VCaP (cell line): ENCODE data around the gene CACNA2D3.

Experiments used
- H3K27ac ChIP-seq: fragments of 450-650 bp; 2 replicates; pipeline ENCODE4 v1.5.1; 2017
- TF ChIP-seq, protein P1 (sequence below): fragments of 450-650 bp; conservative IDR thresholded peaks from 2 replicates; pipeline ENCODE4 v1.5.1; 2017; ENCODE audit warnings: mild to moderate bottlenecking, moderate library complexity

CACNA2D3 gene

GRCh38 chr3:54232618-54233017 is 110.3 kb downstream of the CACNA2D3 start:
- no peak overlapping the region for H3K27ac ChIP-seq
- TF ChIP-seq, protein P1, sequence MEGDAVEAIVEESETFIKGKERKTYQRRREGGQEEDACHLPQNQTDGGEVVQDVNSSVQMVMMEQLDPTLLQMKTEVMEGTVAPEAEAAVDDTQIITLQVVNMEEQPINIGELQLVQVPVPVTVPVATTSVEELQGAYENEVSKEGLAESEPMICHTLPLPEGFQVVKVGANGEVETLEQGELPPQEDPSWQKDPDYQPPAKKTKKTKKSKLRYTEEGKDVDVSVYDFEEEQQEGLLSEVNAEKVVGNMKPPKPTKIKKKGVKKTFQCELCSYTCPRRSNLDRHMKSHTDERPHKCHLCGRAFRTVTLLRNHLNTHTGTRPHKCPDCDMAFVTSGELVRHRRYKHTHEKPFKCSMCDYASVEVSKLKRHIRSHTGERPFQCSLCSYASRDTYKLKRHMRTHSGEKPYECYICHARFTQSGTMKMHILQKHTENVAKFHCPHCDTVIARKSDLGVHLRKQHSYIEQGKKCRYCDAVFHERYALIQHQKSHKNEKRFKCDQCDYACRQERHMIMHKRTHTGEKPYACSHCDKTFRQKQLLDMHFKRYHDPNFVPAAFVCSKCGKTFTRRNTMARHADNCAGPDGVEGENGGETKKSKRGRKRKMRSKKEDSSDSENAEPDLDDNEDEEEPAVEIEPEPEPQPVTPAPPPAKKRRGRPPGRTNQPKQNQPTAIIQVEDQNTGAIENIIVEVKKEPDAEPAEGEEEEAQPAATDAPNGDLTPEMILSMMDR = no peak

DNA sequence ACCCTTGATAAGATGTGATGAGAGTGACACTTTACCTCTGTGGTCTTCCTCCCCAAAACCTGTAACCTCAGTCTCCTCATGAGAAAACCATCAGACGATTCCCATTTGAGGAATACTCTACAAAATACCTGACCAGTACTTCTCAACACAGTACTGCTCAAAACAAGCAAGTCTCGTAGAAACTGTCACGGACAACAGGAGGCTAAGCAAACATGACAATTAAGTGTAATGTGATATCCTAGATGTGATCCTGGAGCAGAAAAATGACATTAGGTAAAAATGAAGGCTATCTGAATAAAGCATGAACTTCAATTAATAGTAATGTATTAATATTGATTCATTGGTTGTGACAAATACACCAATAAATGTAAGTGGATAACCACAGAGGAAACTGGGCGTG is 113.6 kb downstream of the CACNA2D3 start:
- TF ChIP-seq, protein P1 = no peak
- peak overlapping the region; percentile 16; the same call in 1 of the 2 replicates for H3K27ac ChIP-seq

GRCh38 chr3:54237109-54237508 is 114.8 kb downstream of the CACNA2D3 start:
- no peak overlapping the region for H3K27ac ChIP-seq
- TF ChIP-seq, protein P1 = no peak

- TF ChIP-seq, protein P1 = no peak
- no peak overlapping the region for H3K27ac ChIP-seq
Observed at GRCh38 chr3:54237788-54238502, 115.6 kb downstream of the CACNA2D3 start.

- no peak overlapping the region for H3K27ac ChIP-seq
- TF ChIP-seq, protein P1 = no peak
Observed at GRCh38 chr3:54240309-54240708, 118.0 kb downstream of the CACNA2D3 start.

GRCh38 chr3:54243056-54243931 is 120.9 kb downstream of the CACNA2D3 start:
- TF ChIP-seq, protein P1 = no peak; the same call in 1 of the 2 replicates
- H3K27ac ChIP-seq = peak overlapping the region; percentile 55; the same call in 1 of the 2 replicates

DNA sequence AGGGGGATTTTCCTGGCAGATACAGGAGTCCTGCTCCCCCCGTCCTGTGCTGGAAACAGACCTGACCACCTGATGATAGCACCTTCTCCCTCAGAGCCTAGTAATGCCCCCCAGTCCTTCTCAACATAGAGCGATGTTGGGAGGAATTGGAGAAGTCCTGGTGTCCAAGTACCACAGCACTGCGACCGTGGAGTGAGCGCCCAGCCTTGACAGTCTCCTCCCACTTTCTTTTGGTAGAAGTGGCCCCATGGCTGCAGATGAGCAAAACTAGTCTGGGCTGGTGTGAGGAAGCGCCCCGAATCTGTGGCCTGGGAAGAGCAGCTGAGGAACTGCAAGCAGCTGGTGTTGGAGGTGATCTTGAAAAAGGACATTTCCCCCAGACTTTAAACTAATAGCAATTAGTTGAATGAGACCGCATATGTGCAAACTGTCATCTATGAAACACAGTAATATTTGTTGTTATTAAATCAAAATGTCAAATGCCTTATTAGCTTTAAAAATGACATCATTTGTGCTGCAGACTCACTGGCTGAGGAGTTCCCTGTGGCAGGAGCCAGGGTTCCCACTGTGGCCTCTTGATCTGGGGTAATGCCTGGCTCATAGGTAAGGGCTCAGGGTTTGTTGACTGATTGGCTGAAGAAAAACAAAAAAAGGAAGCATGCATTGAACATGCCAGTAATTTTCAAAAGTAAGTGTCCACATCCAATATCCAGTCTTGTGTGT is 121.8 kb downstream of the CACNA2D3 start:
- H3K27ac ChIP-seq = peak overlapping the region; percentile 55; the same call in 1 of the 2 replicates
- TF ChIP-seq, protein P1 = no peak
